HG03565 (cell line): Measurements from ENCODE around the gene PTAFR.

Source experiments
- ATAC-seq: cut with Tn5 transposase; IDR thresholded peaks from one replicate; pipeline ENCODE4 v1.9.1; 2021; ENCODE audit warnings: mild to moderate bottlenecking, moderate library complexity; ENCODE audit not compliant: unreplicated experiment

The PTAFR gene

GRCh38 chr1:28178690-28179485 is 2.4 kb upstream of the PTAFR start:
- ATAC-seq: no peak

- ATAC-seq: no peak
Measured at GRCh38 chr1:28175955-28176485, 470 bp downstream of the PTAFR start.

- no peak for ATAC-seq
Measured at GRCh38 chr1:28173980-28174297, 2.6 kb downstream of the PTAFR start.

GRCh38 chr1:28173151-28173979 is 3.1 kb downstream of the PTAFR start:
- ATAC-seq: no peak

- ATAC-seq: peak; percentile 40
Measured at GRCh38 chr1:28172713-28173150, 3.8 kb downstream of the PTAFR start.

- ATAC-seq: no peak
Measured at GRCh38 chr1:28171246-28171645, 5.2 kb downstream of the PTAFR start.

GRCh38 chr1:28170001-28170596 is 6.4 kb downstream of the PTAFR start:
- no peak for ATAC-seq

GRCh38 chr1:28163496-28164161 is 12.9 kb downstream of the PTAFR start:
- ATAC-seq: no peak

GRCh38 chr1:28162151-28162550 is 14.3 kb downstream of the PTAFR start:
- ATAC-seq: no peak

- no peak for ATAC-seq
Measured at GRCh38 chr1:28161751-28162150, 14.7 kb downstream of the PTAFR start.

- ATAC-seq: no peak
Measured at GRCh38 chr1:28160782-28161266, 15.7 kb downstream of the PTAFR start.

- no peak for ATAC-seq
Measured at GRCh38 chr1:28159680-28160079, 16.8 kb downstream of the PTAFR start.

- no peak for ATAC-seq
Measured at GRCh38 chr1:28159243-28159642, 17.2 kb downstream of the PTAFR start.

GRCh38 chr1:28157894-28158293 is 18.6 kb downstream of the PTAFR start:
- ATAC-seq: no peak

GRCh38 chr1:28156821-28157220 is 19.7 kb downstream of the PTAFR start:
- no peak for ATAC-seq

GRCh38 chr1:28155628-28156027 is 20.9 kb downstream of the PTAFR start:
- ATAC-seq: no peak

- no peak for ATAC-seq
Measured at GRCh38 chr1:28154078-28154594, 22.4 kb downstream of the PTAFR start.

GRCh38 chr1:28150125-28150780 is 26.2 kb downstream of the PTAFR start:
- ATAC-seq: no peak

- no peak for ATAC-seq
Measured at GRCh38 chr1:28148880-28149195, 27.7 kb downstream of the PTAFR start.
